Measurements from ENCODE around the gene YOD1.

YOD1 gene

GRCh38 chr1:207071426-207071825 lies 20.4 kb upstream of the YOD1 start:
- DNase-seq: no peak

GRCh38 chr1:207070811-207071210 lies 19.8 kb upstream of the YOD1 start:
- DNase-seq: no peak

GRCh38 chr1:207069858-207070506 lies 19.0 kb upstream of the YOD1 start:
- no peak for DNase-seq

GRCh38 chr1:207069061-207069460 lies 18.1 kb upstream of the YOD1 start:
- no peak for DNase-seq

- no peak for DNase-seq
These were observed 16.7 kb upstream of the YOD1 start for GRCh38 chr1:207067665-207068064.

- no peak for DNase-seq
These were observed 16.2 kb upstream of the YOD1 start for GRCh38 chr1:207067185-207067584.

GRCh38 chr1:207064561-207064960 lies 13.6 kb upstream of the YOD1 start:
- DNase-seq: no peak

- DNase-seq: no peak
These were observed 12.0 kb upstream of the YOD1 start for GRCh38 chr1:207063014-207063413.

- DNase-seq: no peak
These were observed 11.1 kb upstream of the YOD1 start for GRCh38 chr1:207062058-207062457.

GRCh38 chr1:207060596-207060995 lies 9.6 kb upstream of the YOD1 start:
- DNase-seq: no peak

- no peak for DNase-seq
These were observed 8.9 kb upstream of the YOD1 start for GRCh38 chr1:207059881-207060280.

- no peak for DNase-seq
These were observed 8.2 kb upstream of the YOD1 start for GRCh38 chr1:207058878-207059867.

- DNase-seq: no peak
These were observed 7.2 kb upstream of the YOD1 start for GRCh38 chr1:207058252-207058651.

GRCh38 chr1:207056673-207057072 lies 5.7 kb upstream of the YOD1 start:
- DNase-seq: no peak

- DNase-seq: no peak
These were observed 4.5 kb upstream of the YOD1 start for GRCh38 chr1:207055386-207056001.

- DNase-seq: no peak
These were observed 3.5 kb upstream of the YOD1 start for GRCh38 chr1:207054491-207054890.

GRCh38 chr1:207052911-207053769 lies 2.1 kb upstream of the YOD1 start, which contains the start of gene PFKFB2:
TSS of gene PFKFB2 (plus strand) at chr1:207053275. CDS start at chr1:207054718, 1,443 bp downstream.
- DNase-seq: peak; percentile 97 to 98

GRCh38 chr1:207050480-207051190 lies 373 bp downstream of the YOD1 start:
- DNase-seq: peak; percentile 73 to 88

GRCh38 chr1:207049974-207050391 lies 1.0 kb downstream of the YOD1 start:
- DNase-seq: peak in 1 of 2 experiments; percentile 43

- DNase-seq: no peak
These were observed 1.5 kb downstream of the YOD1 start for GRCh38 chr1:207049514-207049913.

GRCh38 chr1:207049054-207049453 lies 2.0 kb downstream of the YOD1 start:
- no peak for DNase-seq

- DNase-seq: no peak
These were observed 3.0 kb downstream of the YOD1 start for GRCh38 chr1:207048041-207048440.

All from NCI-H1930 (cell line).